ENCODE results near the gene SMAGP. TPM values are rescaled to one million over a fixed set of nuclear protein-coding genes. Genes with fewer than 3 reads are reported as not detected.

SMAGP gene
- total RNA-seq, 1 donor, result 29.3 TPM

DNA sequence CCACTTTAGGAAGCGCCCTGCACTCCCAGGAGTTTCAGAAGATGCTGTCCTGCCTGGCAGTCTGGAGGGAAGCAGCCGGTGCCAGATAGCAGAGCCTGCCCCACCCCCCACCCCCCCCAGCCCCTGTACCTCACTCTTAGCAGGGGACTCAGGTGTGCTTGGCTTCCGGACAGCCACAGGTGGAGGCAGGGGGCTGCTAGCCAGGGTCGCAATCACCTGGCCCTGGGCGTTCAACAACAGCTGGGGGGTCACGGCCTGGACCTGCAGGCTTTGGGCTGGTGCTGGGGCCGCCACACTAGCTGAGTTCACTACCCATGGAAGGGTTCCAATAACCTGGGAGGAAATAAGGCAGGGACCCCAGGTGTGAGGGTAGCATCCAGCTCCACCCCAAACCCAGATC, 74.4 kb downstream of the SMAGP start:
- TF ChIP-seq, protein P1, sequence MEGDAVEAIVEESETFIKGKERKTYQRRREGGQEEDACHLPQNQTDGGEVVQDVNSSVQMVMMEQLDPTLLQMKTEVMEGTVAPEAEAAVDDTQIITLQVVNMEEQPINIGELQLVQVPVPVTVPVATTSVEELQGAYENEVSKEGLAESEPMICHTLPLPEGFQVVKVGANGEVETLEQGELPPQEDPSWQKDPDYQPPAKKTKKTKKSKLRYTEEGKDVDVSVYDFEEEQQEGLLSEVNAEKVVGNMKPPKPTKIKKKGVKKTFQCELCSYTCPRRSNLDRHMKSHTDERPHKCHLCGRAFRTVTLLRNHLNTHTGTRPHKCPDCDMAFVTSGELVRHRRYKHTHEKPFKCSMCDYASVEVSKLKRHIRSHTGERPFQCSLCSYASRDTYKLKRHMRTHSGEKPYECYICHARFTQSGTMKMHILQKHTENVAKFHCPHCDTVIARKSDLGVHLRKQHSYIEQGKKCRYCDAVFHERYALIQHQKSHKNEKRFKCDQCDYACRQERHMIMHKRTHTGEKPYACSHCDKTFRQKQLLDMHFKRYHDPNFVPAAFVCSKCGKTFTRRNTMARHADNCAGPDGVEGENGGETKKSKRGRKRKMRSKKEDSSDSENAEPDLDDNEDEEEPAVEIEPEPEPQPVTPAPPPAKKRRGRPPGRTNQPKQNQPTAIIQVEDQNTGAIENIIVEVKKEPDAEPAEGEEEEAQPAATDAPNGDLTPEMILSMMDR (IDR thresholded peaks at IDR 0.05; ENCODE audit: insufficient read depth, low read length), result no peak
- H3K4me3 ChIP-seq (ENCODE audit: low read depth, low read length), result no peak overlapping the region
- no peak for DNase-seq (ENCODE audit: low read depth)

Other genes starting within 250 kb of the SMAGP start
- gene SLC11A2, start 244.0 kb downstream of the SMAGP start, total RNA-seq (ENCODE audit: low replicate concordance), result 50.7 and 53.7 TPM in 2 replicates
- 30.5 and 40.6 TPM in 2 replicates for gene LETMD1, start 222.1 kb downstream of the SMAGP start, total RNA-seq (ENCODE audit: low replicate concordance)
- gene CSRNP2, start 186.8 kb downstream of the SMAGP start, total RNA-seq (ENCODE audit: low replicate concordance), result 19.1 and 42.4 TPM in 2 replicates
- 10.8 and 12.8 TPM in 2 replicates for gene TFCP2, start 97.3 kb downstream of the SMAGP start, total RNA-seq (ENCODE audit: low replicate concordance)
- 3.5 and 5.7 TPM in 2 replicates for gene POU6F1, start 52.4 kb downstream of the SMAGP start, total RNA-seq (ENCODE audit: low replicate concordance)
- gene DAZAP2, start 31.6 kb downstream of the SMAGP start, total RNA-seq (ENCODE audit: low replicate concordance), result 58.1 and 125 TPM in 2 replicates
- under 0.01 TPM in 1 of 2 replicates, not detected in the other for gene BIN2, start 53.8 kb upstream of the SMAGP start, total RNA-seq (ENCODE audit: low replicate concordance)
- gene CELA1, start 76.3 kb upstream of the SMAGP start, total RNA-seq (ENCODE audit: low replicate concordance), result 0.25 TPM in 1 of 2 replicates, not detected in the other
- gene GALNT6, start 121.0 kb upstream of the SMAGP start, total RNA-seq (ENCODE audit: low replicate concordance), result 0.74 and 22.1 TPM in 2 replicates
- gene SLC4A8, start 154.4 kb upstream of the SMAGP start, total RNA-seq (ENCODE audit: low replicate concordance), result 4.7 and 8.4 TPM in 2 replicates